Measurements from ENCODE around the gene C9orf85.
A peak's percentile ranks its signal among the peaks of the same experiment; 100 is the strongest.

C9orf85 gene

GRCh38 chr9:72013292-72013760, 101.9 kb downstream of the C9orf85 start:
- DNase-seq: no peak

GRCh38 chr9:72022841-72023240, 111.4 kb downstream of the C9orf85 start:
- peak in 1 of 2 donors; percentile 18 for DNase-seq

Data from CD4-positive, alpha-beta T cell treated with Interleukin-1 beta for 1 hour (primary cell).